Fibroblast of skin of left biceps (primary cell): ENCODE data around the gene GABRR2.
"Not testable (repeated sequence)": the region's sequence is repeated elsewhere in the genome, so short reads cannot be mapped to it uniquely, and the experiment has no call there.

Source experiments
- DNase-seq, 2 experiments: peaks; one replicate each; pipeline ENCODE4 v3.0.0-alpha.2; 2013; ENCODE audit warnings: low read depth in 2 of 2

Gene GABRR2

GRCh38 chr6:89257781-89258180 is 57.3 kb downstream of the GABRR2 start:
- no peak for DNase-seq

- no peak for DNase-seq
Measured at GRCh38 chr6:89257346-89257745, 57.8 kb downstream of the GABRR2 start.

GRCh38 chr6:89255417-89255816 is 59.7 kb downstream of the GABRR2 start:
- DNase-seq = no peak

- DNase-seq = no peak
Measured at GRCh38 chr6:89254569-89254968, 60.5 kb downstream of the GABRR2 start.

- DNase-seq = no peak
Measured at GRCh38 chr6:89252907-89253306, 62.2 kb downstream of the GABRR2 start.

- DNase-seq = no peak
Measured at GRCh38 chr6:89251976-89252375, 63.1 kb downstream of the GABRR2 start.

- no peak for DNase-seq
Measured at GRCh38 chr6:89251170-89251569, 63.9 kb downstream of the GABRR2 start.

- DNase-seq = no peak
Measured at GRCh38 chr6:89250239-89250638, 64.9 kb downstream of the GABRR2 start.

- DNase-seq = no peak
Measured at GRCh38 chr6:89244241-89244985, 70.7 kb downstream of the GABRR2 start.

GRCh38 chr6:89243331-89243629 is 71.8 kb downstream of the GABRR2 start:
- DNase-seq = peak in 1 of 2 experiments; percentile 6

- DNase-seq = peak; percentile 15 to 22
Measured at GRCh38 chr6:89242574-89243330, 72.3 kb downstream of the GABRR2 start.

GRCh38 chr6:89239338-89239737 is 75.8 kb downstream of the GABRR2 start:
- no peak for DNase-seq

GRCh38 chr6:89237158-89237557 is 77.9 kb downstream of the GABRR2 start:
- no peak for DNase-seq

GRCh38 chr6:89233605-89234004 is 81.5 kb downstream of the GABRR2 start:
- DNase-seq = not testable (repeated sequence)

GRCh38 chr6:89222712-89223039 is 92.4 kb downstream of the GABRR2 start:
- DNase-seq = no peak

- DNase-seq = no peak
Measured at GRCh38 chr6:89221971-89222711, 93.0 kb downstream of the GABRR2 start.

GRCh38 chr6:89221129-89221528 is 94.0 kb downstream of the GABRR2 start:
- no peak for DNase-seq

- no peak for DNase-seq
Measured at GRCh38 chr6:89217299-89217910, 97.7 kb downstream of the GABRR2 start, which contains the start of gene GABRR1. Gene GABRR1 (minus strand): TSS chr6:89217358. CDS start chr6:89217322, 36 bp downstream.

GRCh38 chr6:89216411-89216810 is 98.7 kb downstream of the GABRR2 start:
- no peak for DNase-seq

GRCh38 chr6:89215391-89215790 is 99.7 kb downstream of the GABRR2 start:
- DNase-seq = no peak

- no peak for DNase-seq
Measured at GRCh38 chr6:89214197-89214596, 100.9 kb downstream of the GABRR2 start.

GRCh38 chr6:89212472-89212871 is 102.6 kb downstream of the GABRR2 start:
- no peak for DNase-seq
